Measurements from ENCODE around the gene ZMYM3. TPM values are rescaled to one million over a fixed set of nuclear protein-coding genes. Genes with fewer than 3 reads are reported as not detected.
"Not testable (repeated sequence)": the region's sequence is repeated elsewhere in the genome, so short reads cannot be mapped to it uniquely, and the experiment has no call there.

Gene ZMYM3
- total and polyA plus RNA-seq, 10 donors: 6.3 to 34.5 (median 23.1) TPM

GRCh38 chrX:71285929-71286328 lies 32.0 kb upstream of the ZMYM3 start:
- Histone ChIP-seq H3K27ac (no peak overlapping the region), H3K36me3 (peaks cover 0 to 19% (median 4%) of the 10 kb centered on the region in 6 donors), H3K27me3 (replicated peaks in 1 of 7) (no peaks in the 10 kb centered on the region), H3K9me3 (no peaks in the 10 kb centered on the region), H3K4me3 (peak overlapping the region in 3 of 8 donors; percentile 49 to 76 (median 62)), H3K4me1 (peaks cover 6 to 60% (median 34%) of the 10 kb centered on the region in 6 donors)
- no peak for DNase-seq
- no peak for TF ChIP-seq POLR2AphosphoS5 (IDR thresholded peaks at IDR 0.05)
- no peak for TF ChIP-seq CTCF (IDR thresholded peaks at IDR 0.05 in 8 of 11, conservative IDR thresholded peaks at IDR 0.05 in 3 of 11)
- TF ChIP-seq POLR2A (IDR thresholded peaks at IDR 0.05): no peak
- intact Hi-C loops (cut with DNase I; ENCODE audit: low total_unique reads): no loop called here

- peak within 1 kb of the TSS; percentile 82 to 97 (median 93) for H3K27ac ChIP-seq
- WGBS, 5 donors: 0 to 48% (median 3%) methylated on average over 30 to 57 of the region's 57 CpGs
- intact Hi-C loops (cut with DNase I; ENCODE audit: low total_unique reads): no loop called here
Observed at GRCh38 chrX:71283403-71284143, 29.6 kb upstream of the ZMYM3 start, which contains the start of gene NONO. NONO (plus strand) TSS chrX:71283635; CDS start chrX:71290638, 7,003 bp downstream.

GRCh38 chrX:71282514-71283402 lies 28.8 kb upstream of the ZMYM3 start:
- 23 to 49% (median 31%) methylated on average over 15 to 16 of the region's 16 CpGs for WGBS, 5 donors
- peak overlapping the region; percentile 75 to 97 (median 93) for H3K27ac ChIP-seq
- peaks cover 0 to 41% (median 29%) of the 10 kb centered on the region in 6 donors for H3K4me1 ChIP-seq
- intact Hi-C loops (cut with DNase I; ENCODE audit: low total_unique reads): no loop called here
- peak overlapping the region in 7 of 8 donors; percentile 22 to 76 (median 54) for H3K4me3 ChIP-seq
- H3K9me3 ChIP-seq: no peaks in the 10 kb centered on the region
- H3K27me3 ChIP-seq (replicated peaks in 1 of 7): no peaks in the 10 kb centered on the region
- TF ChIP-seq CTCF (IDR thresholded peaks at IDR 0.05 in 8 of 11, conservative IDR thresholded peaks at IDR 0.05 in 3 of 11) (no peak), POLR2AphosphoS5 (IDR thresholded peaks at IDR 0.05) (no peak), POLR2A (IDR thresholded peaks at IDR 0.05) (no peak)
- no peak for DNase-seq
- peaks cover 0 to 6% (median 0%) of the 10 kb centered on the region in 6 donors for H3K36me3 ChIP-seq

More at GRCh38 chrX:71283403-71284143, 29.6 kb upstream of the ZMYM3 start, which contains the start of gene NONO:
- Histone ChIP-seq H3K36me3 (peaks cover 0 to 6% (median 0%) of the 10 kb centered on the region in 6 donors), H3K9me3 (no peaks in the 10 kb centered on the region), H3K27me3 (replicated peaks in 1 of 7) (no peaks in the 10 kb centered on the region), H3K4me1 (peaks cover 4 to 48% (median 34%) of the 10 kb centered on the region in 6 donors), H3K4me3 (peak within 1 kb of the TSS; percentile 32 to 76 (median 53))
- peak in 3 of 11 experiments; percentile 7 to 19 (median 10) for TF ChIP-seq CTCF (IDR thresholded peaks at IDR 0.05 in 8 of 11, conservative IDR thresholded peaks at IDR 0.05 in 3 of 11)
- TF ChIP-seq POLR2A (IDR thresholded peaks at IDR 0.05): peak in 1 of 3 donors; percentile 16
- peak; percentile 88 to 91 (median 91) for TF ChIP-seq POLR2AphosphoS5 (IDR thresholded peaks at IDR 0.05)
- DNase-seq: peak; percentile 91

GRCh38 chrX:71281300-71281699 lies 27.4 kb upstream of the ZMYM3 start:
- H3K4me3 ChIP-seq; H3K9me3 ChIP-seq; H3K27ac ChIP-seq; H3K36me3 ChIP-seq; DNase-seq; H3K27me3 ChIP-seq (replicated peaks in 1 of 7); intact Hi-C loops (cut with DNase I; ENCODE audit: low total_unique reads): not testable (repeated sequence)
- WGBS, 5 donors: 93 to 97% (median 96%) methylated on average over 10 to 11 of the region's 11 CpGs
- H3K4me1 ChIP-seq: peaks cover 0 to 26% (median 18%) of the 10 kb centered on the region in 6 donors

- H3K36me3 ChIP-seq; DNase-seq; H3K27me3 ChIP-seq (replicated peaks in 1 of 7); H3K4me3 ChIP-seq; H3K27ac ChIP-seq; intact Hi-C loops (cut with DNase I; ENCODE audit: low total_unique reads); H3K4me1 ChIP-seq: not testable (repeated sequence)
- H3K9me3 ChIP-seq: peaks cover 0 to 18% (median 0%) of the 10 kb centered on the region in 8 donors
- WGBS, 5 donors: 85 to 96% (median 86%) methylated on average over 2 of the region's 2 CpGs
Observed at GRCh38 chrX:71272313-71272712, 18.4 kb upstream of the ZMYM3 start.
